CD14-positive monocyte (primary cell): Measurements from ENCODE around the gene SLCO3A1. TPM values are rescaled to one million over a fixed set of nuclear protein-coding genes. Genes with fewer than 3 reads are reported as not detected.

Experiments used
- DNase-seq, 3 donors: peaks; one replicate each; pipeline ENCODE4 v3.0.0-alpha.2; 2011 to 2022
- H2AFZ ChIP-seq: 2 replicates; pipeline ENCODE4 v1.6.0; 2012; ENCODE audit warnings: mild to moderate bottlenecking, low read depth, low read length, inconsistent platforms; ENCODE audit not compliant: insufficient read depth, poor library complexity, severe bottlenecking
- H3K27ac ChIP-seq, 2 donors: 1 replicate in 1 of 2; 2 replicates in 1 of 2; pipeline ENCODE4 v1.5.1; 2012 to 2013; ENCODE audit warnings: low read length in 2 of 2, control low read depth in 1 of 2, inconsistent platforms in 1 of 2, low read depth in 1 of 2, mild to moderate bottlenecking in 1 of 2
- H3K27me3 ChIP-seq, 2 donors: one replicate each; pipeline versions ENCODE4 v1.6.0 to v1.6.1; 2011 to 2013; ENCODE audit warnings: low read length in 2 of 2; ENCODE audit not compliant: control insufficient read depth in 2 of 2, insufficient read depth in 2 of 2
- H3K36me3 ChIP-seq, 2 donors: replicated peaks in 1 of 2; 1 replicate in 1 of 2; 2 replicates in 1 of 2; pipeline versions ENCODE4 v1.5.1 to v1.6.1; 2012 to 2013; ENCODE audit warnings: low read length in 2 of 2, control low read depth in 1 of 2, inconsistent platforms in 1 of 2, mild to moderate bottlenecking in 1 of 2; ENCODE audit not compliant: insufficient read depth in 2 of 2, control insufficient read depth in 1 of 2
- H3K4me1 ChIP-seq, 2 donors: 1 replicate in 1 of 2; 2 replicates in 1 of 2; pipeline versions ENCODE4 v1.5.1 to v1.6.1; 2012 to 2013; ENCODE audit warnings: low read length in 2 of 2, control low read depth in 1 of 2, inconsistent platforms in 1 of 2, mild to moderate bottlenecking in 1 of 2, moderate library complexity in 1 of 2; ENCODE audit not compliant: insufficient read depth in 2 of 2, control insufficient read depth in 1 of 2
- H3K4me2 ChIP-seq: replicated peaks from 2 replicates; pipeline ENCODE3; 2012; ENCODE audit warnings: low read length, moderate library complexity, mild to moderate bottlenecking; ENCODE audit not compliant: poor library complexity, severe bottlenecking; ENCODE audit errors: extremely low read depth
- H3K4me3 ChIP-seq, 3 experiments: fragments of 200-600 bp in 1 of 3; sonication (generic) in 1 of 3; replicated peaks in 1 of 3; 1 replicate in 2 of 3; 2 replicates in 1 of 3; pipeline ENCODE4 v1.5.1; 2011 to 2013; ENCODE audit warnings: low read length in 3 of 3, mild to moderate bottlenecking in 3 of 3, control low read depth in 2 of 3, low read depth in 2 of 3, inconsistent platforms in 1 of 3, moderate library complexity in 1 of 3
- H3K79me2 ChIP-seq: 2 replicates; pipeline ENCODE4 v1.6.0; 2012; ENCODE audit warnings: mild to moderate bottlenecking, control low read depth, inconsistent platforms, low read length, moderate library complexity; ENCODE audit not compliant: insufficient read depth
- H3K9ac ChIP-seq: 2 replicates; pipeline ENCODE4 v1.6.0; 2017; ENCODE audit warnings: low read length, mild to moderate bottlenecking; ENCODE audit not compliant: insufficient read depth, poor library complexity, severe bottlenecking
- H3K9me3 ChIP-seq, 2 donors: replicated peaks in 1 of 2; 1 replicate in 1 of 2; 2 replicates in 1 of 2; pipeline versions ENCODE4 v1.5.1 to v1.6.1; 2012 to 2013; ENCODE audit warnings: low read length in 2 of 2, control low read depth in 1 of 2; ENCODE audit not compliant: control insufficient read depth in 1 of 2, insufficient read depth in 1 of 2
- H4K20me1 ChIP-seq: 2 replicates; pipeline ENCODE4 v1.6.0; 2012; ENCODE audit warnings: mild to moderate bottlenecking, low read length, control low read depth, moderate library complexity; ENCODE audit not compliant: insufficient read depth
- H3K27ac Mint-ChIP-seq, 7 donors: one replicate each; pipeline ENCODE4 v1.8.0; 2020; ENCODE audit warnings: mild to moderate bottlenecking in 7 of 7, mixed read lengths in 7 of 7, moderate library complexity in 6 of 7, inconsistent platforms in 2 of 7
- H3K27me3 Mint-ChIP-seq, 3 donors: one replicate each; pipeline ENCODE4 v1.8.0; 2021 to 2022; ENCODE audit warnings: low read depth in 3 of 3, mild to moderate bottlenecking in 3 of 3, mixed read lengths in 3 of 3, moderate library complexity in 3 of 3, inconsistent platforms in 1 of 3
- H3K36me3 Mint-ChIP-seq, 2 donors: one replicate each; pipeline ENCODE4 v1.8.0; 2020; ENCODE audit warnings: mixed read lengths in 2 of 2, inconsistent platforms in 1 of 2, mild to moderate bottlenecking in 1 of 2
- H3K4me1 Mint-ChIP-seq: one replicate; pipeline ENCODE4 v1.8.0; 2020; ENCODE audit warnings: mild to moderate bottlenecking, mixed read lengths
- H3K4me3 Mint-ChIP-seq, 2 donors: one replicate each; pipeline ENCODE4 v1.8.0; 2020; ENCODE audit warnings: mild to moderate bottlenecking in 2 of 2, mixed read lengths in 2 of 2, moderate library complexity in 1 of 2
- H3K9me3 Mint-ChIP-seq, 7 donors: one replicate each; pipeline ENCODE4 v1.8.0; 2020 to 2022; ENCODE audit warnings: mixed read lengths in 7 of 7, mild to moderate bottlenecking in 6 of 7, moderate library complexity in 6 of 7, inconsistent platforms in 2 of 7
- WGBS: methylation state at CpG from one replicate; pipeline ENCODE4 v1.1.5; 2013; ENCODE audit warnings: missing lambda C conversion rate; ENCODE audit not compliant: insufficient coverage; 5-methylcytosine and 5-hydroxymethylcytosine counted together
- intact Hi-C, 2 donors: fragments of 100-400 bp; cut with micrococcal nuclease; formaldehyde crosslinking; loops; one replicate each; pipeline versions ENCODE4 v1.15.0 to v1.15.1; 2023
- polyA plus RNA-seq, 3 donors: library from polyadenylated mRNA; depleted of rRNA in 1 of 3; unstranded in 2 of 3; stranded (reverse) in 1 of 3; fragments of 300-500 nt in 2 of 3; fragments of >200 nt in 1 of 3; fragmentation: Illumina TruSeq in 2 of 3; gene quantifications; 1 replicate in 2 of 3; 2 replicates in 1 of 3; pipeline ENCODE4 v1.2.3, GENCODE V29; 2012 to 2021
- TF ChIP-seq, protein P1 (sequence below): fragments of 200-600 bp; IDR thresholded peaks from one replicate; pipeline ENCODE4 v1.8.0; 2022; ENCODE audit warnings: antibody characterized with exemption, mild to moderate bottlenecking

Gene SLCO3A1
- polyA plus RNA-seq, 3 donors: 53.7 to 76.2 (median 62.8) TPM

DNA sequence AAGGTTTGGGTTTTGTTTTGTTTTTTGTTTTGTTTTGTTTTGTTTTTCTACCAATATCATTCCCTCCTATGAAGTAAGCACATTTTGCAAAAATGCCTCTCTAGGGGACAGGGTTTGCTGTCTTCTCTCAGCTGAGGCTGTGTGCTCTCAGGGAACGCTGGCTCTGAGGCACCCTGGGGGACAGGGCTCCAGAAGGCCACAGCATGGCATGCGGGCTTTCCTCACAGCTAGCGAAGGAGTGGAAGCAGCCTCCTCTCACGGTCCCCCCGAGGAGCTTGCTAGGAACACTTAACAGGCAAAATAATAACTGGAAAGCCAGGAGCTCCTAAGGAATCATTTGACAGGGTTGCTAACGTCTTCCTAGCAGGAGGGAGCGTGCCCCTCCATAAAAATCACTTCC, 312.5 kb downstream of the SLCO3A1 start:
- peak overlapping the region in 1 of 7 donors; percentile 60 for H3K27ac Mint-ChIP-seq
- intact Hi-C loops: no loop called here

DNA sequence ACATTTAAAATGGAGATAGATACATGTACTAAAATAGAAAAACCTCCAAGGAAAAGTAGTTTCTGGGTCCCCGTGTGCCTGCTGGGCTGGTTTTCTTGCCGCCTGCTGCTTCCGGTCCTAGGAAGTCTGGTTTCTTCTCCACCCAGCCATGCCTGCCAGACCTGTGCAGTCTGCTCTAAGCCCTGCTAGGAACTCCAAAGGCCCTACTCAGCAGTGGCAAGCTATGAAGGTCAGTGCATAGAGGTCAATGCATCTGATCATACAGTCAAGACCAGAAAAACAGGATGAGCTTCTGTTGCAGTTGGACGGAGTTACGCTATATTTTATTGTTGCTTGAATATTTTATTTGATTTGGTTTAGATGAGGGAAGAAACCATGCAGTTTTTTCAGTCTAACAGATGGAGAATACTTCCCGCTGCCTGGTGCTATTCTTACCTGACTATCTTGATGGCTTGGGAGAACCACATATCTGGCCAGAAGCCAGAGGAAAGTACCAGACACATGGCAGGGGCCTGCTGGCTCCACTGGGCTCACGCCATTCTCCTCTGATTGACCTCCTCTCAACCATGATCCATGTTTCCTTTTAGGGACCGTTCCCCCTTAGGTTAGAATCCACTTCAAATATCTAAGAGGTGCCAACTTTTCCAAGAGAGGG, 313.4 kb downstream of the SLCO3A1 start:
- H3K9ac ChIP-seq: no peak overlapping the region
- no peaks in the 10 kb centered on the region for H3K79me2 ChIP-seq
- TF ChIP-seq, protein P1, sequence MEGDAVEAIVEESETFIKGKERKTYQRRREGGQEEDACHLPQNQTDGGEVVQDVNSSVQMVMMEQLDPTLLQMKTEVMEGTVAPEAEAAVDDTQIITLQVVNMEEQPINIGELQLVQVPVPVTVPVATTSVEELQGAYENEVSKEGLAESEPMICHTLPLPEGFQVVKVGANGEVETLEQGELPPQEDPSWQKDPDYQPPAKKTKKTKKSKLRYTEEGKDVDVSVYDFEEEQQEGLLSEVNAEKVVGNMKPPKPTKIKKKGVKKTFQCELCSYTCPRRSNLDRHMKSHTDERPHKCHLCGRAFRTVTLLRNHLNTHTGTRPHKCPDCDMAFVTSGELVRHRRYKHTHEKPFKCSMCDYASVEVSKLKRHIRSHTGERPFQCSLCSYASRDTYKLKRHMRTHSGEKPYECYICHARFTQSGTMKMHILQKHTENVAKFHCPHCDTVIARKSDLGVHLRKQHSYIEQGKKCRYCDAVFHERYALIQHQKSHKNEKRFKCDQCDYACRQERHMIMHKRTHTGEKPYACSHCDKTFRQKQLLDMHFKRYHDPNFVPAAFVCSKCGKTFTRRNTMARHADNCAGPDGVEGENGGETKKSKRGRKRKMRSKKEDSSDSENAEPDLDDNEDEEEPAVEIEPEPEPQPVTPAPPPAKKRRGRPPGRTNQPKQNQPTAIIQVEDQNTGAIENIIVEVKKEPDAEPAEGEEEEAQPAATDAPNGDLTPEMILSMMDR: no peak
- Mint-ChIP-seq H3K36me3 (peaks cover 58 to 81% of the 10 kb centered on the region in 2 donors), H3K9me3 (peaks cover 0 to 2% (median 0%) of the 10 kb centered on the region in 7 donors), H3K27me3 (peaks cover 0 to 3% (median 0%) of the 10 kb centered on the region in 3 donors), H3K27ac (no peak overlapping the region), H3K4me3 (no peak overlapping the region), H3K4me1 (no peaks in the 10 kb centered on the region)
- H3K4me3 ChIP-seq: no peak overlapping the region
- no peak for DNase-seq
- peaks cover 47 to 83% of the 10 kb centered on the region in 2 donors for H3K36me3 ChIP-seq
- WGBS: 88% methylated on average over 2 of the region's 8 CpGs
- H3K9me3 ChIP-seq: no peaks in the 10 kb centered on the region
- intact Hi-C loops: no loop called here
- H3K4me2 ChIP-seq: no peak overlapping the region
- no peaks in the 10 kb centered on the region for H3K27me3 ChIP-seq
- no peak overlapping the region for H2AFZ ChIP-seq
- H4K20me1 ChIP-seq: peaks cover 3% of the 10 kb centered on the region
- H3K27ac ChIP-seq: no peak overlapping the region
- H3K4me1 ChIP-seq: no peaks in the 10 kb centered on the region

More for the DNA sequence above, 312.5 kb downstream of the SLCO3A1 start:
- Histone ChIP-seq H3K79me2 (no peaks in the 10 kb centered on the region), H4K20me1 (peaks cover 3% of the 10 kb centered on the region), H3K36me3 (peaks cover 54 to 91% of the 10 kb centered on the region in 2 donors), H3K4me2 (no peak overlapping the region), H3K4me3 (no peak overlapping the region), H3K9me3 (no peaks in the 10 kb centered on the region), H2AFZ (no peak overlapping the region), H3K4me1 (no peaks in the 10 kb centered on the region), H3K27me3 (no peaks in the 10 kb centered on the region), H3K9ac (no peak overlapping the region), H3K27ac (no peak overlapping the region)
- WGBS: 97% methylated on average over 6 of the region's 7 CpGs
- Mint-ChIP-seq H3K36me3 (peaks cover 62 to 86% of the 10 kb centered on the region in 2 donors), H3K9me3 (peaks cover 0 to 2% (median 0%) of the 10 kb centered on the region in 7 donors), H3K4me1 (no peaks in the 10 kb centered on the region), H3K4me3 (no peak overlapping the region), H3K27me3 (peaks cover 0 to 3% (median 0%) of the 10 kb centered on the region in 3 donors)
- TF ChIP-seq, protein P1: no peak
- DNase-seq: no peak
